ENCODE measurements around the gene FCMR. TPM values are rescaled to one million over a fixed set of nuclear protein-coding genes. Genes with fewer than 3 reads are reported as not detected.

Gene FCMR
- polyA plus RNA-seq, 2 donors = 0.90 to 2.5 TPM

DNA sequence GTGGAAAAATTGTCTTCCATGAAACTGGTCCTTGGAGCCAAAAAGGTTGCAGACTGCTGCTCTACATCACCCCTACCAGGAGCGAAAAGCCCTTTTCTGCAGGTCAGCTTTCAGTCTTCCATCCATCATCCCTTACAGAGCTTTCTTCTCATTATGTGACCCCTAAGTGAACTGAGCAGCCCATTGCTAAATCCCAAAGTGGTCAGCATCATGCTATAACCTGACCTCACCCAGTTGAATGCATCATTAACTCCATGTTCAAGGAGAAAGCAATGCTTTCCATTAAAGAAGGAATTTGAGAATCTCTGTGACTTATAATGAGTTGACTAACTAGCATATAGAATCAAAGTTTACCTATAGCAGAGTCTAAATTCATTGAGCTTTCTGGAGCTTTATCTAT, 34.9 kb downstream of the FCMR start:
- no peak overlapping the region for H3K27ac ChIP-seq (ENCODE audit: low read depth in 2 of 2, low read length in 1 of 2)
- H3K9me3 ChIP-seq (ENCODE audit: control insufficient read depth in 2 of 2, insufficient read depth in 1 of 2, low read depth in 1 of 2, low read length in 1 of 2) = no peaks in the 10 kb centered on the region
- no peak overlapping the region for H3K4me3 ChIP-seq (ENCODE audit: low read depth in 1 of 2, low read length in 2 of 2)
- no peaks in the 10 kb centered on the region for H3K4me1 ChIP-seq (ENCODE audit: control insufficient read depth in 2 of 2, insufficient read depth in 2 of 2, low read length in 1 of 2)
- no peaks in the 10 kb centered on the region for H3K36me3 ChIP-seq (ENCODE audit: control insufficient read depth in 2 of 2, insufficient read depth in 2 of 2, low read length in 1 of 2)
- H3K27me3 ChIP-seq (ENCODE audit: control insufficient read depth in 1 of 2, insufficient read depth in 2 of 2, low read length in 2 of 2) = no peaks in the 10 kb centered on the region
- WGBS, 2 donors = 85 to 93% methylated on average over 1 of the region's 1 CpG

DNA sequence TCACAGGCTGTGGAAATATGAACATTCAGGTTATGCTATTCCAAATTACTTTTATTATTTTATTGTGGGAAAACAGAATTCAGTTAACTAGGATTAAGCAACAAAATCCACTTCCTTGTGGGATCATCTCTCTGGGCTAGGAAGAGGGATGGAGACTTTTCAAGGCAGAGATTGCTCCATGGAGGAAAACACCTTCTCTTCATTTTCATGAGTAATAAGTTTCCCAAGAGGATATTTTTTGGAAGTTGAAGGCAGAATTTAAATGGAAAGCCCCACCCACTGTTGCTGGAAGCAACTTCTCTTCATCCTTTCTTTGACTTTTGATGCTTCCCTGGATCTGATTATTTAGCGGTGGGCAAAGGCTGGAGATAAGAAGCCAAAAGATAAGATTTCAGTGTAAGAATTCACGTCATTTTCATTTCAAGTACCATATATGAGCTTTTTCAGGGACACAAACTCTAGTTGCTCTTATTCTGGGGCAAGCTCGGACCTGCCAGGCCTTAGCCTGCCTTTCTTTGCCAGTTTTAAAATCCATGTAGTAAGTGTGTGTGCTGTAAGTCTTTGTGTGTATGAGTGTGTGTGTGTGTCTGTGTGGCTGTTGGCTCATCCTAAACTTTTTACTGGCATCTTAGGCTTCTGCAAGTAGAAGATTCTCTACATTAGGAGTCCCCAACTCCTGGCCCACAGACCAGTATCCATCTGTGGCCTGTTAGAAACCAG, 36.2 kb downstream of the FCMR start:
- 44 to 62% methylated on average over 3 of the region's 3 CpGs for WGBS, 2 donors
- H3K4me1 ChIP-seq (ENCODE audit: control insufficient read depth in 2 of 2, insufficient read depth in 2 of 2, low read length in 1 of 2) = no peaks in the 10 kb centered on the region
- no peaks in the 10 kb centered on the region for H3K27me3 ChIP-seq (ENCODE audit: control insufficient read depth in 1 of 2, insufficient read depth in 2 of 2, low read length in 2 of 2)
- H3K9me3 ChIP-seq (ENCODE audit: control insufficient read depth in 2 of 2, insufficient read depth in 1 of 2, low read depth in 1 of 2, low read length in 1 of 2) = no peaks in the 10 kb centered on the region
- no peak overlapping the region for H3K4me3 ChIP-seq (ENCODE audit: low read depth in 1 of 2, low read length in 2 of 2)
- no peak overlapping the region for H3K27ac ChIP-seq (ENCODE audit: low read depth in 2 of 2, low read length in 1 of 2)
- no peaks in the 10 kb centered on the region for H3K36me3 ChIP-seq (ENCODE audit: control insufficient read depth in 2 of 2, insufficient read depth in 2 of 2, low read length in 1 of 2)

DNA sequence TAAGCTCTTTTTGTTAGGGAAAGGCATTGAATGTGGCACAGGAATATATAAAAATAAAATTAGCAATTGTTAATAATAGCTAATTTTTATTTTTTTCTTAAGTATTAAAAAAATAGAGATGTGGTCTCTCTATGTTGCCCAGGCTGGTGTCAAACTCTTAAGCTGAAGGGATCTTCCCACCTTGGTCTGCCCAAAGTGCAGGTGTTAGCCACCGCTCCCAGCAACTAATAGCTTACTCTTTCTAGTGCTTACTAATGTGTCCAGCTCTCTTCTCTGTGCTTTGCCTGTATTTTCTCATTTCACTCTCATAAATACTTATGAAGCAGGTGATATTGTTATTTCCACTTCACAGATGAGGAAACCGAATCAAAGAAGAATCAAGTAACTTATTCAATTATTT, 37.9 kb downstream of the FCMR start:
- H3K27me3 ChIP-seq (ENCODE audit: control insufficient read depth in 1 of 2, insufficient read depth in 2 of 2, low read length in 2 of 2) = no peaks in the 10 kb centered on the region
- 88 to 96% methylated on average over 2 of the region's 2 CpGs for WGBS, 2 donors
- H3K27ac ChIP-seq (ENCODE audit: low read depth in 2 of 2, low read length in 1 of 2) = no peak overlapping the region
- H3K9me3 ChIP-seq (ENCODE audit: control insufficient read depth in 2 of 2, insufficient read depth in 1 of 2, low read depth in 1 of 2, low read length in 1 of 2) = no peaks in the 10 kb centered on the region
- no peak overlapping the region for H3K4me3 ChIP-seq (ENCODE audit: low read depth in 1 of 2, low read length in 2 of 2)
- H3K4me1 ChIP-seq (ENCODE audit: control insufficient read depth in 2 of 2, insufficient read depth in 2 of 2, low read length in 1 of 2) = no peaks in the 10 kb centered on the region
- H3K36me3 ChIP-seq (ENCODE audit: control insufficient read depth in 2 of 2, insufficient read depth in 2 of 2, low read length in 1 of 2) = no peaks in the 10 kb centered on the region

DNA sequence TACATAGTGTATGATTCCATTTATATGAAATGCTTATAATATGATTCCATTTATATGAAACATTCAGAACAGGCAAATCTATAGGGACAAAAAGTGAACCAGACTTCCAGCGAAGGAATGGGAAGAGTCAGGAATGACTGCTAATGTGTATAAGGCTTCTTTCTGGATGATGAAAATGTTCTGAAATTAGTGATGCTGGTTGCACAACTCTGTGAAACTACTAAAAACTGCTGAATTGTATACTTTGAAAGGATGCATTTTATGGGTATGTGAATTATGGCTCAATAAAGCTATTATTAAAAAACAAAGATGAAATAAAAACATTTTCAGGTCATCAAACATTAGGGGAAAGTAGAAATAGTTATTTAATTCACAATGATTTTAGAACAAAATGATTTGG, 38.6 kb downstream of the FCMR start:
- no peaks in the 10 kb centered on the region for H3K4me1 ChIP-seq (ENCODE audit: control insufficient read depth in 2 of 2, insufficient read depth in 2 of 2, low read length in 1 of 2)
- H3K27ac ChIP-seq (ENCODE audit: low read depth in 2 of 2, low read length in 1 of 2) = no peak overlapping the region
- H3K27me3 ChIP-seq (ENCODE audit: control insufficient read depth in 1 of 2, insufficient read depth in 2 of 2, low read length in 2 of 2) = no peaks in the 10 kb centered on the region
- H3K4me3 ChIP-seq (ENCODE audit: low read depth in 1 of 2, low read length in 2 of 2) = no peak overlapping the region
- WGBS, 2 donors = 94 to 97% methylated on average over 1 of the region's 1 CpG
- H3K9me3 ChIP-seq (ENCODE audit: control insufficient read depth in 2 of 2, insufficient read depth in 1 of 2, low read depth in 1 of 2, low read length in 1 of 2) = peaks cover 2 to 3% of the 10 kb centered on the region in 2 donors
- no peaks in the 10 kb centered on the region for H3K36me3 ChIP-seq (ENCODE audit: control insufficient read depth in 2 of 2, insufficient read depth in 2 of 2, low read length in 1 of 2)

DNA sequence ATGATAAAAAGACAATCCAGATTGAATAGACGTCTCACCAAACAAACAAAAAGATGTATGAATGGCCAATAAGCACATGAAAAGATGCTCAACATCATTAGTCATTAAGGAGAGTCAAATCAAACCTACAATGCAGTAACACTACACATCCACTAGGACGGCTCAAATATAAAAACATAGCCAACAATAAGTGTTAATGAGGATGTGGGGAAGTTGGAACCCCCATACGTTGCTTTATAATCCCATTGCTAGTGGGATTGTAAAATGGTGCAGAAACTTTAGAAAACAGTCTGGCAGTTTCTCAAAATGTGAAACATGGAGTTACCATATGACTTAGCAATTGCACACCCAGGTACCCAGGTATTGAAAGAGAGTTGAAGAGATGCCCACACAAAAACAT, 39.2 kb downstream of the FCMR start:
- H3K27ac ChIP-seq (ENCODE audit: low read depth in 2 of 2, low read length in 1 of 2) = no peak overlapping the region
- H3K9me3 ChIP-seq (ENCODE audit: control insufficient read depth in 2 of 2, insufficient read depth in 1 of 2, low read depth in 1 of 2, low read length in 1 of 2) = peaks cover 2 to 4% of the 10 kb centered on the region in 2 donors
- H3K36me3 ChIP-seq (ENCODE audit: control insufficient read depth in 2 of 2, insufficient read depth in 2 of 2, low read length in 1 of 2) = no peaks in the 10 kb centered on the region
- no peaks in the 10 kb centered on the region for H3K4me1 ChIP-seq (ENCODE audit: control insufficient read depth in 2 of 2, insufficient read depth in 2 of 2, low read length in 1 of 2)
- no peak overlapping the region for H3K4me3 ChIP-seq (ENCODE audit: low read depth in 1 of 2, low read length in 2 of 2)
- 72 to 76% methylated on average over 3 of the region's 3 CpGs for WGBS, 2 donors
- no peaks in the 10 kb centered on the region for H3K27me3 ChIP-seq (ENCODE audit: control insufficient read depth in 1 of 2, insufficient read depth in 2 of 2, low read length in 2 of 2)

DNA sequence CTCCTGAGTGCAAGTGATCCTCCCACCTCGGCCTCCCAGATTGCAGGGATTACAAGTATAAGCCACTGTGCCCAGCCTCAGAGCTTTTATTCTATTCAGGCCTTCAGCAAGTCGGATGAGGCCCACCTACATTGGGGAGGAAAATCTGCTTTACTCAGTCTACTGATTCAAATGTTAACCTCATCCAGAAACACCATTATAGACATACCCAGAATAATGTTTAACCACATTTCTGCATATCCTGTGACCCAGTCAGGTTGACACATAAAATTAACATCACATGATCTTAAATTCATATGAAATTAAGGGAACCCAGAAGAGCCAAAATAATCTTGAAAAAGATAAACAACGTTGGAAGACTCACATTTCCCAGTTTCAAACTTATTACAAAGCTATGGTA, 41.4 kb downstream of the FCMR start:
- Histone ChIP-seq H3K9me3 (ENCODE audit: control insufficient read depth in 2 of 2, insufficient read depth in 1 of 2, low read depth in 1 of 2, low read length in 1 of 2) (peaks cover 2 to 4% of the 10 kb centered on the region in 2 donors), H3K4me3 (ENCODE audit: low read depth in 1 of 2, low read length in 2 of 2) (no peak overlapping the region), H3K4me1 (ENCODE audit: control insufficient read depth in 2 of 2, insufficient read depth in 2 of 2, low read length in 1 of 2) (no peaks in the 10 kb centered on the region), H3K27me3 (ENCODE audit: control insufficient read depth in 1 of 2, insufficient read depth in 2 of 2, low read length in 2 of 2) (no peaks in the 10 kb centered on the region), H3K27ac (ENCODE audit: low read depth in 2 of 2, low read length in 1 of 2) (no peak overlapping the region), H3K36me3 (ENCODE audit: control insufficient read depth in 2 of 2, insufficient read depth in 2 of 2, low read length in 1 of 2) (no peaks in the 10 kb centered on the region)
- WGBS, 2 donors = 79 to 82% methylated on average over 3 of the region's 3 CpGs

DNA sequence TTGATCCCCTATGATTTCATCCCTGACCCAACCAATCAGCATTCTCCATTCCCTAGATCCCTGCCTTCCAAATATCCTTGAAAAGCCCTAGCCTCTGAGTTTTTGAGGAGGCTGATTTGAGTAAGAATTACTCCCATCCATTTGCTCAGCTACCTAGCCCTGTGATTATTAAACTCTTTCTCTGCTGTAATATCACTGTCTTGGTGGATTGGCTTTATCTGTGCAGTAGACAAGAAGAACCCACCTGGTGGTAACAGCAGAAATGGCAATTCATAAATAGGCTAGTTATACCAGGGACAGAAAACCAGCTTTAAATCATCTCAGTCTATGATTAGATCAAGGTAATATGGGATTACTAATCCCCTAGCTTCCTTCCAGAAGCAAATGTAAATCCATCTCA, 43.3 kb downstream of the FCMR start:
- H3K4me3 ChIP-seq (ENCODE audit: low read depth in 1 of 2, low read length in 2 of 2) = no peak overlapping the region
- peaks cover 2 to 4% of the 10 kb centered on the region in 2 donors for H3K9me3 ChIP-seq (ENCODE audit: control insufficient read depth in 2 of 2, insufficient read depth in 1 of 2, low read depth in 1 of 2, low read length in 1 of 2)
- H3K27ac ChIP-seq (ENCODE audit: low read depth in 2 of 2, low read length in 1 of 2) = no peak overlapping the region
- H3K27me3 ChIP-seq (ENCODE audit: control insufficient read depth in 1 of 2, insufficient read depth in 2 of 2, low read length in 2 of 2) = no peaks in the 10 kb centered on the region
- H3K36me3 ChIP-seq (ENCODE audit: control insufficient read depth in 2 of 2, insufficient read depth in 2 of 2, low read length in 1 of 2) = no peaks in the 10 kb centered on the region
- no peaks in the 10 kb centered on the region for H3K4me1 ChIP-seq (ENCODE audit: control insufficient read depth in 2 of 2, insufficient read depth in 2 of 2, low read length in 1 of 2)

DNA sequence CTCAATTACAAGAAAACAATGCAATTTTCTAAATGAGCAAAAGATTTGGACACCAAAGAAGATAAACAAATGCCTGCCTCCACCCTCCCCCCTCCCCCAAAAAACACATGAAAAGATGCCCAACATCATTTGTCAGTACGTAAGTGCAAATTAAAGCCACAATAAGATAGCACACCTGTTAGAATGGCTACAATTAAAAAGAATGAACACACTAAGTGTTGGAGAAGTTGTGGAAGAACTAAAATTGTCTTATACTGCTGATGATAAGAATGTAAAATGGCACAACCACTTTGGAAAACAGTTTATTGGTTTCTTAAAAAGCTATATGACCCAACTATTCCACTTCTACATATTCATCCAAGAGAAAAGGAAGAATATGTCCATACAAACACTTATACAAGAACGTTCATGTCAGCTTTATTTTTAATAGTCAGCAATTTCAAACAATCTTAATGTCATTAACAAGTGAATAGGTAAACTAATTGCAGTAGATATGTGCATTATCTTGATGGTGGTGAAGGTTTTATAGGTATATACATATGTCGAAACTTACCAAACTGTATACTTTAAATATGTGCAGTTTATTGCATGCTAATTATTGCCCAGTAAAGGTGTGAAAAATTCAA, 45.9 kb downstream of the FCMR start:
- Histone ChIP-seq H3K4me3 (ENCODE audit: low read depth in 1 of 2, low read length in 2 of 2) (no peak overlapping the region), H3K27me3 (ENCODE audit: control insufficient read depth in 1 of 2, insufficient read depth in 2 of 2, low read length in 2 of 2) (no peaks in the 10 kb centered on the region), H3K27ac (ENCODE audit: low read depth in 2 of 2, low read length in 1 of 2) (no peak overlapping the region), H3K9me3 (ENCODE audit: control insufficient read depth in 2 of 2, insufficient read depth in 1 of 2, low read depth in 1 of 2, low read length in 1 of 2) (peaks cover 2 to 4% of the 10 kb centered on the region in 2 donors), H3K4me1 (ENCODE audit: control insufficient read depth in 2 of 2, insufficient read depth in 2 of 2, low read length in 1 of 2) (no peaks in the 10 kb centered on the region), H3K36me3 (ENCODE audit: control insufficient read depth in 2 of 2, insufficient read depth in 2 of 2, low read length in 1 of 2) (no peaks in the 10 kb centered on the region)
- 81 to 85% methylated on average over 3 of the region's 3 CpGs for WGBS, 2 donors

DNA sequence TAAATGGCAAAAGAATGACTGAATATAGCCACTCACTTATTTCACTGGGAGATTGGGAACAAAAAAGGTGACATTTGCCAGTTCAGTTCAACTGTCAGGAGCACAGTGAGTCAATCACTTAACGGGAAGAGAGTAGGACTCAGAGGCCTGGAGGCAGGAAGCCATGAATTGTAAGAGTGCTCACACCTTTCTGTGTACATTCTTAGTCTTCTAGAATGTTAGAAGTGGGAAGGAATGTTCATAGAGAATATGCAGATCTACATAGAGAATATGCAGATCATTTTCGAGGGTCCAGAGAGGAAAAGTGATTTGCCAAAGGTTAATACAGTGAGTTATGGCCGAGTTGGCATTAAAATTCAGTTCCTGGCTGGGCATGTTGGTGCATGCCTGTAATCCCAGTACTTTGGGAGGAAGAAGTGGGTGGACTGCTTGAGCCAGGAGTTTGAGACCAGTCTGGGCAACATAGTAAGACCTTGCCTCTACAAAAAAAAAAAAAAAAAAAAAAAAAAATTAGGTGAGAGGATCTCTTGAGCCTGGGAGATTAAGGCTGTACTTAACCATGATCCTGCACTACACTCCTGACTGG, 48.0 kb downstream of the FCMR start:
- no peaks in the 10 kb centered on the region for H3K4me1 ChIP-seq (ENCODE audit: control insufficient read depth in 2 of 2, insufficient read depth in 2 of 2, low read length in 1 of 2)
- peaks cover 2 to 4% of the 10 kb centered on the region in 2 donors for H3K9me3 ChIP-seq (ENCODE audit: control insufficient read depth in 2 of 2, insufficient read depth in 1 of 2, low read depth in 1 of 2, low read length in 1 of 2)
- H3K36me3 ChIP-seq (ENCODE audit: control insufficient read depth in 2 of 2, insufficient read depth in 2 of 2, low read length in 1 of 2) = no peaks in the 10 kb centered on the region
- H3K27ac ChIP-seq (ENCODE audit: low read depth in 2 of 2, low read length in 1 of 2) = peak overlapping the region in 1 of 2 donors; percentile 17
- H3K4me3 ChIP-seq (ENCODE audit: low read depth in 1 of 2, low read length in 2 of 2) = no peak overlapping the region
- H3K27me3 ChIP-seq (ENCODE audit: control insufficient read depth in 1 of 2, insufficient read depth in 2 of 2, low read length in 2 of 2) = no peaks in the 10 kb centered on the region
- WGBS, 2 donors = 45 to 64% methylated on average over 3 of the region's 3 CpGs

DNA sequence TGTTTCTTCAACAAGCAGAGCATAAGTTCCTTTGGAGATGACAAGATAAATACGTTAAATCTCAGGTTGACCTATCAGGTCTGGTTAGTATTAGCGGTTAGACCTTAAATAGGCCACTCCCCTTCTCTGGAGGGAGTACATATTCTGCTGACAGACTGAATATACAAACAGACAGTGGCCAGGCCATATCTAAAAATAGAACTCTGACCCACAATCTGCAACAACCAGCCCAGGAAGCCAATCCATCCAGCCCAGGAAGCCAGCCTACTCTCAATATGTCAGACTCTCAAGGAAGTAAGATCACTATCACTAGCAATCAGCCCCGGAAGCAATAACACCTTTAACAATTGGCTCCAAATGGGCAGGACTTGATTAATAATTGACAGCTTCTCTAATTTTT, 49.6 kb downstream of the FCMR start:
- Histone ChIP-seq H3K27me3 (ENCODE audit: control insufficient read depth in 1 of 2, insufficient read depth in 2 of 2, low read length in 2 of 2) (no peaks in the 10 kb centered on the region), H3K4me3 (ENCODE audit: low read depth in 1 of 2, low read length in 2 of 2) (no peak overlapping the region), H3K9me3 (ENCODE audit: control insufficient read depth in 2 of 2, insufficient read depth in 1 of 2, low read depth in 1 of 2, low read length in 1 of 2) (no peaks in the 10 kb centered on the region), H3K36me3 (ENCODE audit: control insufficient read depth in 2 of 2, insufficient read depth in 2 of 2, low read length in 1 of 2) (no peaks in the 10 kb centered on the region), H3K4me1 (ENCODE audit: control insufficient read depth in 2 of 2, insufficient read depth in 2 of 2, low read length in 1 of 2) (no peaks in the 10 kb centered on the region), H3K27ac (ENCODE audit: low read depth in 2 of 2, low read length in 1 of 2) (no peak overlapping the region)
- WGBS, 2 donors = 86 to 88% methylated on average over 3 of the region's 3 CpGs

Measured in esophagus (tissue), 2 donors.